Stimulated activated CD8-positive, alpha-beta memory T cell treated with anti-CD3 and anti-CD28 coated beads, Interleukin-15, amount 100 ng/mL, for 48 hours (primary cell): ENCODE measurements around the gene PRRC2C.
"Not testable (repeated sequence)": the region's sequence is repeated elsewhere in the genome, so short reads cannot be mapped to it uniquely, and the experiment has no call there.

Source experiments
- DNase-seq, 2 donors: peaks; one replicate each; pipeline ENCODE4 v3.0.0-alpha.2; 2020; ENCODE audit warnings: low read depth in 2 of 2

The PRRC2C gene

GRCh38 chr1:171585715-171586114, 100.4 kb downstream of the PRRC2C start:
- no peak for DNase-seq

DNA sequence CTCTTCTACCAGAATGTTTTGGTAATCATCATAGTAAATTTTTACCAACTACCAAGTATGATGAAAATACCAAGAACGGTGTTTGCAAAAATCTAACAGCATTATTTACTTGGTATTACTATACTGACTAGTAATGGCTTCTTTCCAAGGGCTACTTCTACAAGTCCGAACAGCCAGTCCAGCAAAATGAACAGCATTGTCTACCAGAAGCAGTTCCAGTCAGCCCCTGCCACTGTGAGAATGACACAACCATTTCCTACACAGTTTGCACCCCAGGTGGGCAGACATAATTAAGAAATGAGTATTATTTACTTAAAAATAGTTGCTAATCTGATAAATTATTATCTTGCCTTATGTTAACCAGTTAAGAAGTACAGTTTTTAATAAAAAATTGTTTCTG, 102.9 kb downstream of the PRRC2C start:
- DNase-seq, result no peak

DNA sequence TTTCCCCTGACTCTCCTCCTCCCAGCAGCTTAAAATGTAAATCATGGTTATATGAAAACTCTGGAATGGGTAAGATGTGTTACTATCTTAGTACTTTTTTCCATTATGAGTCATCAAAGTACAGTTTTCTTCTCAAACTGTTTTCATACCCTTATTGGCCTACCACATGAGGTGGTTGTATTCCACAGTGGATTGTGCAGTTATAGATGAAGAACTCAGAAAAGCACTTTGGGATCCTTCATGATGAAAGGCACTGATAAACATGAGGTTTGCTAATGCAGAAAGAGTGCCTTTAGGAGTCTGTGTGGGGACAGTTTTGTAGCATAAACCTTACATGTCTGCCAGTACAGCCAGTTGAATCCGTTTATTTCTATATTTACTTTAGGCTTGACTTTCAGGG, 104.7 kb downstream of the PRRC2C start:
- no peak for DNase-seq

DNA sequence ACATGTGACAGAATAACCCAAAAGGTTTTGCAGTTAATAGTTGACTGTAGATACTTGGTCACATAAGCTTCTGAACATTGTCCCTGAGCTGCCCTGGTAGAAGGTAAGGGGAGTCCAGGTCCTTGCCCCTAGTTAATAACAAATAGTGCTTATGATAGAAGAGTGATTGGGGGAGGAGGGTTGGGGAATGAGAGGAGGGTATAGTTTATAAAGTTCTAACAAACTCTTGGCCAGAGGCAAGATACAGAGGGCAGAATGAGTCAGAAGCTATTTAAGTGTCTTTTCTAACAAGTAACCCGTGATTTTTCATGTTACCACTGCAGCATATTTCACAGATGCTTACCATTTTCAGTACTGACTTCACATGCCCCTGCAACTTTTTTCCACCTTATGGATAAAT, 110.0 kb downstream of the PRRC2C start:
- DNase-seq, result no peak

GRCh38 chr1:171596119-171596518, 110.8 kb downstream of the PRRC2C start:
- no peak for DNase-seq

DNA sequence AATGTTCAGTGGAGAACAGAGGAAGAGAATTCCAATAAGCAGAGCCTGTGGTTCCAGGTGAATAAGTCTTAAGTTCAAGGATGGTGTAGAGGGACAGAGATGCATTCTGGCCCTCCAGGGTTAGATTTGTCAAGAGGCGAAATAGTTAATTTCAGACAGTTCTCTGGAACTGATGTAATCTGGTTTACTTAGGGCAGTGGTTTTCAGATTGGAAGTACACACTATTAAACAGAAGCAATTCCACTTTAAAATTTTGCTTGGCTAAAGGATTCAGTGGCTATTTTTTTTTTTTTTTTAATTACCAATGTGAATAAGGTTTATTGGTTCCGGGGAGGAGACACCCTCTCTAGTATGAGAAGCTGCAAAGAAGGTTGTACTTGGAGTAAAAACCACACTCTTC, 111.4 kb downstream of the PRRC2C start:
- no peak for DNase-seq

DNA sequence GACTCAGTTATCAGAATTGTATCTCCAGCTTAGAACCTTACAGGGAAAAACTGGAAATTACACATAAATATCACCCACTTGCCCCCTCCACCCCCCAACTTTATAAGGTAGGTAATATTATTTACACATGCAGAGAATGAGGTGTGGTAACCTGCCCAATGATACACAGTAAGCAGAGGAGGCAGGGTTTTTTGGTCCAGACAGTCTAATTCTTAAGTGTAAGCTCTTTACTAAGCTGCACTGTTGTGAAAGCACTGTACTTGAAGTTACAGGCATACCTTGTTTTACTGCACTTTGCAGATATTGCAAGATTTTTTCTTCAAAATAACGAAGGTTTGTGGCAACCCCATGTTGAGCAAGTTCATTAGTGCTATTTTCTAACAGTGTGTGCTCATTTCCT, 111.9 kb downstream of the PRRC2C start:
- no peak for DNase-seq

DNA sequence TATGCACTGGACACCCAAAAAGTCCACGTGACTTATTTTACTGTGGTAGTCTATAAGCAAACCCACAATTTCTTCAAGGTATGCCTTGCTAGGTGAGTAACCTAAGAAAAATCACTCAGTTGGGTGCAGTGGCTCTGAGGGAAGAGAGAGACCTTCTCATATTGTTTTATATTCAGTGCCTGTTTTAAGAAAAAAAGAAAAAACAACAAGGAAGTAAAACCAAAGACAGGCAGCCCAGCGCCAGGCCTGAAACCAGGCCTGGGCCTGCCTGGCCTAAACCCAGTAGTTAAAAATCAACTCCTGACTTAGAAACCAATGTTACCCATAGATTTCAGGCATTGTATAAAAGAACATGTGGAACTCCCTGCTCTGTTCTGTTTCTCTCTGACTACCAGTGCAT, 115.0 kb downstream of the PRRC2C start:
- not testable (repeated sequence) for DNase-seq

- DNase-seq, result no peak
Measured at GRCh38 chr1:171600862-171601261, 115.5 kb downstream of the PRRC2C start.

GRCh38 chr1:171603042-171603441, 117.7 kb downstream of the PRRC2C start:
- DNase-seq, result not testable (repeated sequence)

DNA sequence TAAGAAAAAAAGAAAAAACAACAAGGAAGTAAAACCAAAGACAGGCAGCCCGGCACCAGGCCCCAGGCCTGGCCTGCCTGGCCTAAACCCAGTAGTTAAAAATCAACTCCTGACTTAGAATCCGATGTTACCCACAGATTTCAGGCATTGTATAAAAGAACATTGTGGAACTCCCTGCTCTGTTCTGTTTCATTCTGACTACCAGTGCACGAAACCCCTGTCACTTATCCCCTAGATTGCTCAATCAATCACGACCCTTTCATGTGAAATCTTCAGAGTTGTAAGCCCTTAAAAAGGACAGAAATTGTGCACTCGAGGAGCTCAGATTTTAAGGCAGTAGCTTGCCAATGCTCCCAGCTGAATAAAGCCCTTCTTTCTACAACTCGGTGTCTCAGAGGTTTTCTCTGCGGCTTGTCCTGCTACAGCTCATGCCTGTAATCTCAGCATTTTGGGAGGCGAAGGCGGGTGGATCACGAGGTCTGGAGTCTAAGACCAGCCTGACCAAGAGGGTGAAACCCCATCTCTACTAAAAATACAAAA, 121.1 kb downstream of the PRRC2C start:
- no peak for DNase-seq

GRCh38 chr1:171610385-171610784, 125.1 kb downstream of the PRRC2C start:
- no peak for DNase-seq

GRCh38 chr1:171611306-171611705, 126.0 kb downstream of the PRRC2C start:
- no peak for DNase-seq

DNA sequence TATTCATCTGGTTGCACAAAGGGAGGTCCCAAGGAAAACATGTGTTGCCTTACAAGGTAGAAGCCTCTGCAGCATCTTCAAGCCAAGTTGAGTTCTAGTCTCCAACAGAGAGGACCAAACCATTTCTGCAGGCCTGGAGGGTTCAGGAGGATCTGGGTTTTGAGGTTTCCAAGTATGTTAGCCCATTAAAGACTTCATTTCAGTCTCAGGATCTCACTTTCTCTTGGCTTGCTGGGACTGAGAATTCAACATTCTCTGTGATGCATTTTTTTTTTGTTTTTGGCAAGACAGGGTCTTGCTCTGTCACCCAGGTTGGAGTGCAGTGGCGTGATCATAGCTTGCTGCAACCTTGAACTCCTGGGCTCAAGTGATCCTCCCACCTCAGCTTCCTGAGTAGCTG, 128.0 kb downstream of the PRRC2C start:
- no peak for DNase-seq

DNA sequence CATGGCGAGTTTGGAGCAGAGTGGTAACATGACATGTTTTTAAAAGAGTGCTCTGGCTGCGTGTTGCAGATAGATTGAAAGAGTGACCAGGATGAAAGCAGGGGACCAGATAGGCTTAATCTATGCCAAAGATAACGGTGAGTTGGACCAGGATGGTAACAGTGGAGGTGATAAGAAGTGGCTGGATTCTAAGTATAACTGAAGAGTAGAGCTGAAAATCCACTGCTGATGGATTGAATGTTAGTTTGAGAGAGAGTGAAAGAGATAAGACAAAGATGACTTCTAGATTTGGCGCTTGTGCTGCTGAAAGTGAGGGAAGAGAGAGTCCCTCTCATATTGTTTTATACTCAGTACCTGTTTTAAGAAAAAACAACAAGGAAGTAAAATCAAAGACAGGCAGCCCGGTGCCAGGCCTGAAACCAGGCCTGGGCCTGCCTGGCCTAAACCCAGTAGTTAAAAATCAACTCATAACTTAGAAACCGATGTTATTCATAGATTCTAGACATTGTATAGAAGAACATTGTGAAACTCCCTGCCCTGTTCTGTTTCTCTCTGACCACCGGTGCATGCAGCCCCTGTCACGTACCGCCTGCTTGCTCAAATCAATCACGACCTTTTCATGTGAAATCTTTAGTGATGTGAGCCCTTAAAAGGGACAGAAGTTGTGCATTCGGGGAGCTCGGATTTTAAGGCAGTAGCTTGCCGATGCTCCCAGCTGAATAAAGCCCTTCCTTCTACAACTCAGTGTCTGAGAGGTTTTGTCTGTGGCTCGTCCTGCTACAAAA, 130.0 kb downstream of the PRRC2C start:
- not testable (repeated sequence) for DNase-seq

DNA sequence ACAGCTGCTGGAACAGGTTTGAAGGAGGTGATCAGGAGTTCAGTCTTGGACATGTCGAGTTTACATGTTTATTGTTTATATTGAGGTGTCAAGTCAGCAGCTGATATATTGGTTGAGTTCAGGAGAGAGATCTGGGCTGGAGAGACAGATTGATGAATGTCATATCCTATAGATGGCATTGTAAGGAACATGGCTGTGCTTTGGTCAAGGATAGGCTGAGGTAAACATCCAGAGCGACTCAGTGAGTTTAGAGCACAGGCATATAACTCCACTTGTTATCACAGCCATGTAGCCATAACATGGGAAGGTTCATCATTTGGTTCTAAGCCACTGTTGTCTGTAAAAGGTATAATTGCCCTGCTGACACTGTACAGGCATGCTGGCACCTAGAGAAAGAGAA, 131.3 kb downstream of the PRRC2C start:
- no peak for DNase-seq

DNA sequence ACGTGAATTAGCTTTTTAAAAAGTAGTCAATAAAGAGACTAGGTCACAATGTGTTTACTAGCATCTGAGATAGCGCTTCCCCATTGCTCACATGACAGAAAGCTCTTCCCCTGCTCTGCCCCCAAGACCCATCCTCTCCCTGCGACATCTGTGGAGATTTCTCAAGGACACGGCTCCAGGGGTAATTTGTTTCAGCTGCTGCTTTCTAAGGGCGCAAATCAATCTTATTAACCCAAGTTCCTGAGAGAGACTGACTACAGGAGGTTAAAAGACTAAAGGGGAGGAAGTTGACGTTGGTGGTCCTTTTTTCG, 136.8 kb downstream of the PRRC2C start, which contains the start of gene MYOCOS:
Gene MYOCOS, plus strand, starts transcription at position 92 of the 311 bp plus-strand sequence. CDS start 1,641 bp downstream, outside the sequence.
- no peak for DNase-seq

- DNase-seq, result no peak
Measured at GRCh38 chr1:171623651-171624331, 138.5 kb downstream of the PRRC2C start.

GRCh38 chr1:171625225-171625624, 139.9 kb downstream of the PRRC2C start:
- DNase-seq, result no peak

DNA sequence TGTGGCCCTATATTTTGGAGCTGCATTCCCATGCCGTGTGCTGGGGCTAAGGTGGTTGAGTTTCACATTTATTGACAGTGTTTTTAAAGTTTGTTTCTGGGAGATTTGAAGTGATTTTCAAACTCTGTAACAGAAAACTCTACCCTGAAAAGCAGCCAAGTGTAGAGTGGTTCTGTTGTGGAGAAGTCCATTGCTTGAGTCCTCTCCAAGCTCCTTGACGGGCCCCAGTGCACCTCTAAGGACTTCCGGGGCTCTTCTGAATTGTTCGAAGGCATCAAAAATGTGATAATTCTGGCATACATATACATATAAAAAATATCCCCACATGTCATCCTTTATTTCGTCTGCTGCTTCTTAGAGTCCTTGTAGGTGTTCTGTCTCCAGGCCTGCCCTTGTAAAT, 141.7 kb downstream of the PRRC2C start:
- DNase-seq, result no peak

DNA sequence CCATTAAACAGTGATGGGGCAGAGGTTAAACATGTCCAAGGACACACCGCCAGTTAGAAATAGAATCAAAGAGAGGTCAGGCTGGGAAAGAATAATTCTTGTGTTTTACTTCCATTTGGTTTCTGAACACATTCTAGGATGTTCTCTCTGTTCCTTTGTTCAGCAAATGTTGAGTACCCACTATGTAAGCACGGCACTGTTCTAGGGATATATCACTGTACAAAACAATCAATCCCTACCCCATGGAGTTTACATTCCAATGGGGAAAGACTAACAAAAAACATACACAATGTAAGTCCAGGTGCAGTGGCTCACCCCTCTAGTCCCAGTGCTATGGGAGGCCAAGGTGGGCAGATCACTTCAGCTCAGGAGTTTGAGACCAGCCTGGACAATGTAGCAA, 142.9 kb downstream of the PRRC2C start:
- DNase-seq, result no peak

GRCh38 chr1:171635661-171636060, 150.3 kb downstream of the PRRC2C start:
- no peak for DNase-seq

DNA sequence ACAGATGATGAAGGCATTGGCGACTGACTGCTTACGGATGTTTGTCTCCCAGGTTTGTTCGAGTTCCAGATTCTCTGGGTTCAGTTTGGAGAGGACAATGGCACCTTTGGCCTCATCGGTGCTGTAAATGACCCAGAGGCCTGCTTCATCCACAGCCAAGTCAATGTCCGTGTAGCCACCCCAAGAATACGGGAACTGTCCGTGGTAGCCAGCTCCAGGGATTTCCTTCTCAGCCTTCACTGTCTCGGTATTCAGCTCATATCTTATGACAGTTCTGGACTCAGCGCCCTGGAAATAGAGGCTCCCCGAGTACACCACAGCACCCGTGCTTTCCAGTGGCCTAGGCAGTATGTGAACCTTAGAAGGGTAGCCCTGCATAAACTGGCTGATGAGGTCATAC, 150.8 kb downstream of the PRRC2C start:
- no peak for DNase-seq
